ENCODE measurements around the gene ANGPTL7.
"Not testable (repeated sequence)": the region's sequence is repeated elsewhere in the genome, so short reads cannot be mapped to it uniquely, and the experiment has no call there.

Gene ANGPTL7

GRCh38 chr1:11157867-11158266 lies 31.3 kb upstream of the ANGPTL7 start (continued):
- TF ChIP-seq CSRNP3 (CRISPR knock-in tag; IDR thresholded peaks at IDR 0.05) = no peak
- TF ChIP-seq BACH2 (CRISPR knock-in tag; IDR thresholded peaks at IDR 0.05; ENCODE audit: borderline replicate concordance) = no peak
- no peak for TF ChIP-seq TOX (CRISPR knock-in tag; IDR thresholded peaks at IDR 0.05; ENCODE audit: borderline replicate concordance)
- no peak for TF ChIP-seq ISL1 (CRISPR knock-in tag; IDR thresholded peaks at IDR 0.05)
- TF ChIP-seq ARNTL (CRISPR knock-in tag; IDR thresholded peaks at IDR 0.05; ENCODE audit: borderline replicate concordance, low read depth) = no peak
- no peak for TF ChIP-seq OSR1 (CRISPR knock-in tag; IDR thresholded peaks at IDR 0.05)

- TF ChIP-seq CSRNP3 (CRISPR knock-in tag; IDR thresholded peaks at IDR 0.05) (no peak), TOX (CRISPR knock-in tag; IDR thresholded peaks at IDR 0.05; ENCODE audit: borderline replicate concordance) (no peak), POU6F1 (CRISPR knock-in tag; IDR thresholded peaks at IDR 0.05; ENCODE audit: borderline replicate concordance, low read depth) (no peak), ZC3H10 (CRISPR knock-in tag; IDR thresholded peaks at IDR 0.05) (no peak), ZNF565 (CRISPR knock-in tag; conservative IDR thresholded peaks at IDR 0.05; ENCODE audit: low read depth) (no peak), ZNF70 (CRISPR knock-in tag; IDR thresholded peaks at IDR 0.05) (no peak), PPARA (CRISPR knock-in tag; IDR thresholded peaks at IDR 0.05; ENCODE audit: borderline replicate concordance) (no peak), CSDC2 (CRISPR knock-in tag; IDR thresholded peaks at IDR 0.05) (no peak), ISL1 (CRISPR knock-in tag; IDR thresholded peaks at IDR 0.05) (no peak), SNAI2 (CRISPR knock-in tag; IDR thresholded peaks at IDR 0.05) (no peak), TCF4 (CRISPR knock-in tag; IDR thresholded peaks at IDR 0.05; ENCODE audit: borderline replicate concordance) (no peak), ZFP3 (CRISPR knock-in tag; IDR thresholded peaks at IDR 0.05) (no peak), OSR1 (CRISPR knock-in tag; IDR thresholded peaks at IDR 0.05) (no peak), CREB5 (CRISPR knock-in tag; IDR thresholded peaks at IDR 0.05; ENCODE audit: low read depth) (no peak), ZFP30 (CRISPR knock-in tag; IDR thresholded peaks at IDR 0.05) (no peak), PATZ1 (CRISPR knock-in tag; IDR thresholded peaks at IDR 0.05; ENCODE audit: borderline replicate concordance) (no peak)
- ATAC-seq = peak; percentile 75
Observed at GRCh38 chr1:11158291-11158690, 30.9 kb upstream of the ANGPTL7 start.

- TF ChIP-seq POU6F1 (CRISPR knock-in tag; IDR thresholded peaks at IDR 0.05; ENCODE audit: borderline replicate concordance, low read depth) (no peak), ZFP30 (CRISPR knock-in tag; IDR thresholded peaks at IDR 0.05) (no peak), PATZ1 (CRISPR knock-in tag; IDR thresholded peaks at IDR 0.05; ENCODE audit: borderline replicate concordance) (no peak; the same call in 1 of the 2 replicates), ISL1 (CRISPR knock-in tag; IDR thresholded peaks at IDR 0.05) (peak; percentile 83), ZFP3 (CRISPR knock-in tag; IDR thresholded peaks at IDR 0.05) (no peak)
- ATAC-seq = peak; percentile 97
Observed at GRCh38 chr1:11158720-11159321, 30.3 kb upstream of the ANGPTL7 start.

- ATAC-seq = not testable (repeated sequence)
Observed at GRCh38 chr1:11162752-11163151, 26.4 kb upstream of the ANGPTL7 start.

- not testable (repeated sequence) for ATAC-seq
Observed at GRCh38 chr1:11166744-11167143, 22.4 kb upstream of the ANGPTL7 start.
